ENCODE results near the gene TRAPPC4.

DNA sequence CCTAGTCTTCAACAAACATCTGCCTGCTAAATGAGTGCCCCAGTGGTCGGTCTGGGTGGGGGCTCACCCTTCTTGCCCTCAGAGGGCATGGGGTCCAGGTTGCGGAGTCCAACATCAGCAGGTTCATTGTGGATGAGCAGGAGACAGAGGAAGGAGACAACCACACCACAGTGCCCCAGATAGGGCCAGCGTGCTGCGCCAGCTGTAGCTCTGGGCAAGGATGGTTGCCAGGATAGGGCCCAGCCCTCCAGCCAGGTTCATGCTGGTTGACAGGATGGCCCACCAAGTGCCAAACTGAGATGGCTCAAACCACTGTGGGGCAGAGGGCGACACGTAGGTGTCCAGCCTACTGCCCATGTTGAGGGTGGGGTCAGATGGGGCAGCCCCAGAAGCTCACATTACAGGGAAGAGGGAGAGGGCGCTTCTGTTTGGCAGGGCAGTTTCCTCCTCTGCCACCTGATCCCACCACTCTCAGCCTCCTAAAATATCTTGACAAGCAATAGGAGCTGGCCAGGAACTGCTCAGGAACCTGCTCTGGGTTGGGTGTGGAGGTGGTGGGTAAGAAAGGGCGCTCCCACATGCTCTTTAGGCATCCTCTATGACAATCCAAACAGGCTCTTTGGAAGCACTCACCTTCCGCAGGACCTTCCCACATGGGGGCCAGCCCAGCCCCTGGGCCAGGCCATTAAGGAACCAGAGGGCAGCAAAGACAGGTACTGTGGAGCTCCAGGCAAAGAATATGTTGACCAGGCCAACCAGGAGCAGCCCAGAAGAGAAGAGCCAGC is 9.2 kb downstream of the TRAPPC4 start:
- no peak for TF ChIP-seq POLR2A (IDR thresholded peaks at IDR 0.05)
- TF ChIP-seq, protein P1, sequence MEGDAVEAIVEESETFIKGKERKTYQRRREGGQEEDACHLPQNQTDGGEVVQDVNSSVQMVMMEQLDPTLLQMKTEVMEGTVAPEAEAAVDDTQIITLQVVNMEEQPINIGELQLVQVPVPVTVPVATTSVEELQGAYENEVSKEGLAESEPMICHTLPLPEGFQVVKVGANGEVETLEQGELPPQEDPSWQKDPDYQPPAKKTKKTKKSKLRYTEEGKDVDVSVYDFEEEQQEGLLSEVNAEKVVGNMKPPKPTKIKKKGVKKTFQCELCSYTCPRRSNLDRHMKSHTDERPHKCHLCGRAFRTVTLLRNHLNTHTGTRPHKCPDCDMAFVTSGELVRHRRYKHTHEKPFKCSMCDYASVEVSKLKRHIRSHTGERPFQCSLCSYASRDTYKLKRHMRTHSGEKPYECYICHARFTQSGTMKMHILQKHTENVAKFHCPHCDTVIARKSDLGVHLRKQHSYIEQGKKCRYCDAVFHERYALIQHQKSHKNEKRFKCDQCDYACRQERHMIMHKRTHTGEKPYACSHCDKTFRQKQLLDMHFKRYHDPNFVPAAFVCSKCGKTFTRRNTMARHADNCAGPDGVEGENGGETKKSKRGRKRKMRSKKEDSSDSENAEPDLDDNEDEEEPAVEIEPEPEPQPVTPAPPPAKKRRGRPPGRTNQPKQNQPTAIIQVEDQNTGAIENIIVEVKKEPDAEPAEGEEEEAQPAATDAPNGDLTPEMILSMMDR (IDR thresholded peaks at IDR 0.05): no peak

All from testis (tissue), 2 donors.